ENCODE data around the gene FASTKD2.

The FASTKD2 gene

GRCh38 chr2:206837775-206838174 lies 72.4 kb downstream of the FASTKD2 start:
- DNase-seq (ENCODE audit: low spot score): no peak

GRCh38 chr2:206838690-206839089 lies 73.3 kb downstream of the FASTKD2 start:
- DNase-seq (ENCODE audit: low spot score): no peak

- DNase-seq (ENCODE audit: low spot score): no peak
Observed at GRCh38 chr2:206840999-206841398, 75.6 kb downstream of the FASTKD2 start.

Measured in HuH-7.5 (cell line).